ENCODE results near the gene CD109.

DNA sequence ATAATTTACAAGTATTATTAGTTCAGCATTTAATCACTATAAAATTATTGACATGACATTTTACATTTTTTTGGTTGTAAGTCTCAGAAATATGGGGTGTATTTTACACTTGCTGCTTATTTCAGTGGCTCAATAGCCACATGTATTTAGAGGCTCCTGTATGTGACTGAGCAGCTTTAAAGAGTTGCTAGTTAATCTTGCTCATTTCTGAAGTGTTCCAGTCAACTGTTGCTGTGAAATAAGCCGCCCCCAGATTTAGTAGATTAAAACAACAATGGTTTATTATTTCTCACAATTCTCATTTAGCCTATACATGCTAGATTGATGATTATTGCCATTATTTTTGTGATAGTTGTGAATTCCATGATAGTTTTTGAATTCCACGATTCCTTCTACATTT lies 23.0 kb downstream of the CD109 start:
- TF ChIP-seq, protein P1, sequence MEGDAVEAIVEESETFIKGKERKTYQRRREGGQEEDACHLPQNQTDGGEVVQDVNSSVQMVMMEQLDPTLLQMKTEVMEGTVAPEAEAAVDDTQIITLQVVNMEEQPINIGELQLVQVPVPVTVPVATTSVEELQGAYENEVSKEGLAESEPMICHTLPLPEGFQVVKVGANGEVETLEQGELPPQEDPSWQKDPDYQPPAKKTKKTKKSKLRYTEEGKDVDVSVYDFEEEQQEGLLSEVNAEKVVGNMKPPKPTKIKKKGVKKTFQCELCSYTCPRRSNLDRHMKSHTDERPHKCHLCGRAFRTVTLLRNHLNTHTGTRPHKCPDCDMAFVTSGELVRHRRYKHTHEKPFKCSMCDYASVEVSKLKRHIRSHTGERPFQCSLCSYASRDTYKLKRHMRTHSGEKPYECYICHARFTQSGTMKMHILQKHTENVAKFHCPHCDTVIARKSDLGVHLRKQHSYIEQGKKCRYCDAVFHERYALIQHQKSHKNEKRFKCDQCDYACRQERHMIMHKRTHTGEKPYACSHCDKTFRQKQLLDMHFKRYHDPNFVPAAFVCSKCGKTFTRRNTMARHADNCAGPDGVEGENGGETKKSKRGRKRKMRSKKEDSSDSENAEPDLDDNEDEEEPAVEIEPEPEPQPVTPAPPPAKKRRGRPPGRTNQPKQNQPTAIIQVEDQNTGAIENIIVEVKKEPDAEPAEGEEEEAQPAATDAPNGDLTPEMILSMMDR (IDR thresholded peaks at IDR 0.05) = no peak
- no peak for TF ChIP-seq POLR2A (IDR thresholded peaks at IDR 0.05)
